IMR-90 (cell line): ENCODE measurements around the gene FNDC1.

Source experiments
- CTCF ChIP-seq: conservative IDR thresholded peaks from 2 replicates; pipeline ENCODE4 v1.5.1; 2012; ENCODE audit warnings: mild to moderate bottlenecking, low read depth, low read length, improper control_type of control experiment
- ELK1 ChIP-seq: fragments of 150-350 bp; IDR thresholded peaks from 2 replicates; pipeline ENCODE4 v1.6.1; 2016; ENCODE audit warnings: low read depth, mild to moderate bottlenecking, low read length, moderate library complexity, borderline replicate concordance
- RAD21 ChIP-seq: IDR thresholded peaks from 2 replicates; pipeline ENCODE4 v1.6.1; 2012; ENCODE audit warnings: low read length, improper control_type of control experiment
- RFX5 ChIP-seq: IDR thresholded peaks from 2 replicates; pipeline ENCODE4 v1.8.0; 2012; ENCODE audit warnings: low read depth, mild to moderate bottlenecking, low read length, moderate library complexity
- USF2 ChIP-seq: fragments of 150-350 bp; IDR thresholded peaks from 2 replicates; pipeline ENCODE4 v1.6.1; 2017; ENCODE audit warnings: mild to moderate bottlenecking, antibody characterized with exemption, low read length, low read depth

GRCh38 chr6:159307246-159307790, 138.1 kb downstream of the FNDC1 start:
- TF ChIP-seq ELK1 (no peak), CTCF (no peak), RAD21 (no peak), USF2 (no peak), RFX5 (no peak)
